Measurements from ENCODE around the gene SPATA22.
"Not testable (repeated sequence)": the region's sequence is repeated elsewhere in the genome, so short reads cannot be mapped to it uniquely, and the experiment has no call there.

The SPATA22 gene

GRCh38 chr17:3401786-3402185 is 69.8 kb downstream of the SPATA22 start:
- H3K9me3 Mint-ChIP-seq = peaks cover 23% of the 10 kb centered on the region
- no peak for TF ChIP-seq CTCF (IDR thresholded peaks at IDR 0.05; ENCODE audit: unreplicated experiment in 3 of 3)
- no peaks in the 10 kb centered on the region for H3K36me3 Mint-ChIP-seq (ENCODE audit: low read depth)
- no peaks in the 10 kb centered on the region for H3K4me1 Mint-ChIP-seq
- no peak overlapping the region for H3K27ac Mint-ChIP-seq
- peaks cover 11% of the 10 kb centered on the region for H3K27me3 Mint-ChIP-seq (ENCODE audit: low read depth)
- no peak overlapping the region for H3K4me3 Mint-ChIP-seq

GRCh38 chr17:3400055-3400454 is 71.6 kb downstream of the SPATA22 start:
- Mint-ChIP-seq H3K27ac (no peak overlapping the region), H3K4me1 (no peaks in the 10 kb centered on the region), H3K36me3 (ENCODE audit: low read depth) (no peaks in the 10 kb centered on the region), H3K4me3 (no peak overlapping the region), H3K27me3 (ENCODE audit: low read depth) (peaks cover 11% of the 10 kb centered on the region), H3K9me3 (peaks cover 17% of the 10 kb centered on the region)
- no peak for TF ChIP-seq CTCF (IDR thresholded peaks at IDR 0.05; ENCODE audit: unreplicated experiment in 3 of 3)

- Mint-ChIP-seq H3K27ac (no peak within 1 kb of the TSS), H3K4me3 (no peak within 1 kb of the TSS), H3K9me3 (peaks cover 15% of the 10 kb centered on the region), H3K36me3 (ENCODE audit: low read depth) (no peaks in the 10 kb centered on the region), H3K4me1 (no peaks in the 10 kb centered on the region), H3K27me3 (ENCODE audit: low read depth) (peaks cover 11% of the 10 kb centered on the region)
- no peak for TF ChIP-seq CTCF (IDR thresholded peaks at IDR 0.05; ENCODE audit: unreplicated experiment in 3 of 3)
Observed at GRCh38 chr17:3398310-3398709, 73.3 kb downstream of the SPATA22 start, which contains the start of gene OR1E1. Gene OR1E1, minus strand, starts transcription at chr17:3398410. Its CDS starts 0 bp downstream, at chr17:3398410.

GRCh38 chr17:3397801-3398200 is 73.8 kb downstream of the SPATA22 start:
- Mint-ChIP-seq H3K27me3 (ENCODE audit: low read depth) (peaks cover 11% of the 10 kb centered on the region), H3K9me3 (peaks cover 15% of the 10 kb centered on the region)
- H3K27ac Mint-ChIP-seq; H3K4me3 Mint-ChIP-seq; H3K4me1 Mint-ChIP-seq; H3K36me3 Mint-ChIP-seq (ENCODE audit: low read depth): not testable (repeated sequence)
